Neutrophil (primary cell): ENCODE measurements around the gene DIS3L2.

Source experiments
- H3K27ac ChIP-seq: fragments of 200-600 bp; sonication (generic); 2 replicates; pipeline ENCODE4 v1.5.1; 2016; ENCODE audit warnings: mild to moderate bottlenecking, moderate library complexity
- H3K27me3 ChIP-seq: fragments of 200-600 bp; sonication (generic); 2 replicates; pipeline ENCODE4 v1.6.0; 2016; ENCODE audit warnings: mild to moderate bottlenecking
- H3K36me3 ChIP-seq: fragments of 200-600 bp; sonication (generic); 2 replicates; pipeline ENCODE4 v1.5.1; 2017
- H3K4me1 ChIP-seq, 2 experiments: fragments of 200-600 bp in 1 of 2; sonication (generic) in 1 of 2; 1 replicate in 1 of 2; 2 replicates in 1 of 2; pipeline versions ENCODE4 v1.5.1 to v1.6.1; 2013 to 2016; ENCODE audit warnings: low read depth in 1 of 2, low read length in 1 of 2, mild to moderate bottlenecking in 1 of 2, moderate library complexity in 1 of 2; ENCODE audit not compliant: control insufficient read depth in 1 of 2, insufficient read depth in 1 of 2
- H3K4me3 ChIP-seq, 2 experiments: fragments of 200-600 bp in 1 of 2; sonication (generic) in 1 of 2; 1 replicate in 1 of 2; 2 replicates in 1 of 2; pipeline ENCODE4 v1.5.1; 2013 to 2016; ENCODE audit warnings: low read depth in 1 of 2, low read length in 1 of 2, mild to moderate bottlenecking in 1 of 2, moderate library complexity in 1 of 2
- H3K9me3 ChIP-seq: fragments of 200-600 bp; sonication (generic); 2 replicates; pipeline ENCODE4 v1.5.1; 2016
- TF ChIP-seq, protein P1 (sequence below): fragments of 200-600 bp; sonication (generic); IDR thresholded peaks from 2 replicates; pipeline ENCODE4 v1.5.1; 2016; ENCODE audit warnings: antibody characterized with exemption

Gene DIS3L2

DNA sequence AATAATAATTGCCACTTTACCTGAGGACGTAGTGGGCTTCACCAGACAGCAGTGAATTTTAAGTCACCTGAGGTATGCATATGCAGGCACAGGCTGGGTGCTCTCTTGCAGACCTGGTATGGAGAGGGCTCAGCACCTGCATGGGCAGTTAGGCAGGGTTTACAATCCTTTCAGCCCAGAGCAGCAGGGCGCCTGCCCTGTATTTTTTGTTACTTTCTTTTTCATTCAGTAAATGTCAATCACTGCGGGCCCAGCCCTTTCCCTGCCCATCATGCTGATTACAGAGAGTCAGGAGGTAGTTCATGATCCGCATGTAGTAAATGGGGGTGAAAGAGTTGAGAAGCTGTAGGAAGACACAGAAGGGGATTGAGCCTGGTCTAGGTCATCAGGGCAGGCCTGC lies 270.0 kb downstream of the DIS3L2 start:
- Histone ChIP-seq H3K36me3 (no peaks in the 10 kb centered on the region), H3K27ac (no peak overlapping the region), H3K27me3 (no peaks in the 10 kb centered on the region), H3K9me3 (no peaks in the 10 kb centered on the region), H3K4me3 (no peak overlapping the region), H3K4me1 (no peaks in the 10 kb centered on the region)
- TF ChIP-seq, protein P1, sequence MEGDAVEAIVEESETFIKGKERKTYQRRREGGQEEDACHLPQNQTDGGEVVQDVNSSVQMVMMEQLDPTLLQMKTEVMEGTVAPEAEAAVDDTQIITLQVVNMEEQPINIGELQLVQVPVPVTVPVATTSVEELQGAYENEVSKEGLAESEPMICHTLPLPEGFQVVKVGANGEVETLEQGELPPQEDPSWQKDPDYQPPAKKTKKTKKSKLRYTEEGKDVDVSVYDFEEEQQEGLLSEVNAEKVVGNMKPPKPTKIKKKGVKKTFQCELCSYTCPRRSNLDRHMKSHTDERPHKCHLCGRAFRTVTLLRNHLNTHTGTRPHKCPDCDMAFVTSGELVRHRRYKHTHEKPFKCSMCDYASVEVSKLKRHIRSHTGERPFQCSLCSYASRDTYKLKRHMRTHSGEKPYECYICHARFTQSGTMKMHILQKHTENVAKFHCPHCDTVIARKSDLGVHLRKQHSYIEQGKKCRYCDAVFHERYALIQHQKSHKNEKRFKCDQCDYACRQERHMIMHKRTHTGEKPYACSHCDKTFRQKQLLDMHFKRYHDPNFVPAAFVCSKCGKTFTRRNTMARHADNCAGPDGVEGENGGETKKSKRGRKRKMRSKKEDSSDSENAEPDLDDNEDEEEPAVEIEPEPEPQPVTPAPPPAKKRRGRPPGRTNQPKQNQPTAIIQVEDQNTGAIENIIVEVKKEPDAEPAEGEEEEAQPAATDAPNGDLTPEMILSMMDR: no peak

GRCh38 chr2:232232915-232233314 lies 271.4 kb downstream of the DIS3L2 start:
- Histone ChIP-seq H3K4me1 (no peaks in the 10 kb centered on the region), H3K27me3 (no peaks in the 10 kb centered on the region), H3K9me3 (no peaks in the 10 kb centered on the region), H3K4me3 (no peak overlapping the region), H3K27ac (no peak overlapping the region), H3K36me3 (no peaks in the 10 kb centered on the region)
- TF ChIP-seq, protein P1: no peak

DNA sequence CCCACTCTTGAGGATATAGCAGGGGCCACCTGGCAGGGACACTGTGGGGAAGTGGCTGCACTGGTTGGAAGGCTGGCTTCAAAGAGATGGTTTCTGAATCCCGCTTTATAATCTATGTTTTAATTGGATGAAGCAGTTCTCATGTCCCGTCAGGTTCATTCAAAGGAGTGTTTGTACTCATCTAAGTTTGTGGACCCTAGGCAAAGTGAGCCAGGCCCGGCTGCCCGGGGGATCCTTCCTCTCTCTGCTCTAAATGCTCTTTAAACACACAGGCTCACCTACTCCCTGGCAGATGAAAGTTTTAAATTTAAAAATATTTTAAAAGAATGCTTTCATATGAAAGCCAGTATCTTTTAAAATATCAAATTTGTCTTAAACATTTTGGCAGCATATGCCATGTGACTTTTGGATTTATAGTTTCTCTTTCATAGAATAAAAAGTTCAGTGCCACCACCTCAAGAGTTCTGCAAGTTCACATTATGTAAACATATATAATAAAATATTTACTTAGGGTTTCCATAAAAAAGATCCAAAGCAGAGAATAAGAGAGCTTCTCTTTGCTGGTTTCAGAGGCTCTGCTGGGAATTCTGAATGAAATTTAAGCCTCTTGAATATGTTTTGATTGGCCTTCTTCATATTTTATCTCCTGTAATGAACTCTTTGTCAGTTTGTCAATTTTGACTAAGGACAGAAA lies 273.6 kb downstream of the DIS3L2 start:
- no peak overlapping the region for H3K27ac ChIP-seq
- peaks cover 0 to 4% of the 10 kb centered on the region in 2 experiments for H3K4me1 ChIP-seq
- no peak overlapping the region for H3K4me3 ChIP-seq
- TF ChIP-seq, protein P1: no peak
- H3K36me3 ChIP-seq: no peaks in the 10 kb centered on the region
- H3K27me3 ChIP-seq: no peaks in the 10 kb centered on the region
- no peaks in the 10 kb centered on the region for H3K9me3 ChIP-seq

DNA sequence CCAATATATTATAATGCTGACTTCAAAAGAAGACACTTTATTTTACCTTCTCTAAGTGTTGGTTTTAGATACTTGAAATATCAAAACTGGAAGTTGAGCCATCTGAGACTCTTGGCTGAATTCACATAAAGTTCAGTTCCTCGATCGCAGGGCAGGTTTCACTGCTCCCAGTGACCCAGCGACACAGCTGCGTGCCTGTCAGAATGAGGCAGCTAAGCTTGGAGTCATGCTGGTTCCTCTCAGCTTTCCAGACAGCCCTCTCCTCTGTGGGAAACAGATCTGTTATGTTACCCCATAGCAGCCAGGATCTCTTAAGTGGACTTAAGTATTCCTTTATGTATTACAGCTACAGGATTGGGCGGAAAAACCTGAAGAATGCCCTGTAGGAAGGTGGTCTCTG lies 274.2 kb downstream of the DIS3L2 start:
- Histone ChIP-seq H3K27me3 (no peaks in the 10 kb centered on the region), H3K36me3 (no peaks in the 10 kb centered on the region), H3K4me3 (no peak overlapping the region), H3K27ac (no peak overlapping the region), H3K4me1 (peaks cover 0 to 4% of the 10 kb centered on the region in 2 experiments), H3K9me3 (no peaks in the 10 kb centered on the region)
- TF ChIP-seq, protein P1: no peak

DNA sequence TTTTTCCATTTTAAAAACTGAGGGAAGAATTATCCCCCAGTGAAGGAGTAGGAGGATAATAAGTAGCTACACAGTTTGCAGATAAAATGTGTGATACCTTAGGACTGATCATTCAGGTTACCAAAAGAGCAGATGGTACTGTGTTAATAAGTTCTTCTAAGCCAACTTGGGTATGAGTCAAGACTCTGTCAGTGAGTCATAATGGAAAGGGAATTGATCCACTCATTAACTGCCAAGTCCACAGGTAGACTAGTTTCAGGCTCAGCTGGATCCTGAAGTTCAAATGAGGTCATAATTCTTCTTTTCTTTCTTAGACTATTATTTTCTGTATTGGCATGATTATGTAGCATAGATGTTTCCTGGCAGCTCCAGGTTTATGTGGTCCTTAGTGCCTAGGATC lies 274.7 kb downstream of the DIS3L2 start:
- Histone ChIP-seq H3K27me3 (no peaks in the 10 kb centered on the region), H3K9me3 (no peaks in the 10 kb centered on the region), H3K36me3 (no peaks in the 10 kb centered on the region), H3K27ac (no peak overlapping the region), H3K4me3 (no peak overlapping the region), H3K4me1 (peaks cover 0 to 4% of the 10 kb centered on the region in 2 experiments)
- TF ChIP-seq, protein P1: no peak
